ENCODE data around the gene NTN5. TPM values are rescaled to one million over a fixed set of nuclear protein-coding genes. Genes with fewer than 3 reads are reported as not detected.

Gene NTN5
- total and polyA plus RNA-seq, 9 of the 15 experiments (the other 6 are each of a cell fraction or from before 2014, with no cell fraction given), result not detected

DNA sequence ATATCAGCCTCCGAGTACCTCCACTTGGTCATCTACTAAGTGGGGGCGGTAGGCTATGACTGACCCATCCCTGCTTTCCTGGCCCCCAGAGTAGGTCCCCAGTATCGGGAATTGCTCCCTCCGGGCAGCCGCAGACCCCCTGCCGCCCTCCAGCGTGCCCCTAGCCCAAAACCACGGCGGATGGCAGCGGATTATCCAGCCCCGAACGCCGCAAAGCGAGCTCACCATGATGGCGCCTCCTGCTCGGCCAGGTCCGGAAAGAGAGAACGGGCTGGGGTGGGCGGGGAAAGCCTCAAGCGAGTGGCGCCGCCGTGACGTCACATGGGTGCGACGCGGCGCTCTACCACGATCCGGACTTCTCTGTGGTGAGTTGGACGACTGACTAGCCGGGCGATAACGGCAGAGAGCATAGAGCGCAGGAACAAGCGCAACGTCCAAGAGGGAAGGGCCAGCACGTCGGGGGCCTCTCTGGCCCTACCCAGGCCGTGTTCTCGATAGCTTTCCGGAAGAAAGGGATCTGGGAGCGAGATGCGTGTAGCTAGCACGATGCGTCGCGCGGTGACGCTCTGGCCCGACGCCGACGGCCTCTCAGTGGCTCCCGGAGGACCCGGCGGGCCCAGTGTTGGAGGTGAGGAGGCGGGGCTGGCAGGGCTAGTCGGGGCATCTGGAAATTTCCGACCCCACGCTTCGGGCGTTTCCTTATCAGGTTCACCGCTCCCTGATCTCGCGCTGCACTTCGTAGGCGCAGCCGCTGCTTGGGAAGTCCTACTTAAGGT is 53.7 kb downstream of the NTN5 start, which contains the start of the genes RPL18 and SPHK2 (continued):
- TF ChIP-seq FIP1L1 (IDR thresholded peaks at IDR 0.05; ENCODE audit: low read depth, low read length, poor library complexity, severe bottlenecking), result peak; percentile 80
- TF ChIP-seq CEBPB (tag; IDR thresholded peaks at IDR 0.05), result no peak
- peak; percentile 90 for TF ChIP-seq KDM5B (IDR thresholded peaks at IDR 0.05; ENCODE audit: insufficient replicate concordance, low read depth, low read length)
- TF ChIP-seq RBM14 (IDR thresholded peaks at IDR 0.05; ENCODE audit: borderline replicate concordance, insufficient read depth, low read depth, low read length), result no peak
- TF ChIP-seq CBX3 (IDR thresholded peaks at IDR 0.05; ENCODE audit: borderline replicate concordance in 1 of 2, low read length in 2 of 2), result peak in 1 of 2 experiments; percentile 91; a peak in 2 of 3 replicates
- TF ChIP-seq RBM39 (optimal IDR thresholded peaks at IDR 0.05; ENCODE audit: low read depth, low read length), result peak; percentile 93
- TF ChIP-seq FOXP1 (CRISPR knock-in tag; IDR thresholded peaks at IDR 0.05), result peak; percentile 49; the same call in 1 of the 2 replicates
- TF ChIP-seq, protein P1, sequence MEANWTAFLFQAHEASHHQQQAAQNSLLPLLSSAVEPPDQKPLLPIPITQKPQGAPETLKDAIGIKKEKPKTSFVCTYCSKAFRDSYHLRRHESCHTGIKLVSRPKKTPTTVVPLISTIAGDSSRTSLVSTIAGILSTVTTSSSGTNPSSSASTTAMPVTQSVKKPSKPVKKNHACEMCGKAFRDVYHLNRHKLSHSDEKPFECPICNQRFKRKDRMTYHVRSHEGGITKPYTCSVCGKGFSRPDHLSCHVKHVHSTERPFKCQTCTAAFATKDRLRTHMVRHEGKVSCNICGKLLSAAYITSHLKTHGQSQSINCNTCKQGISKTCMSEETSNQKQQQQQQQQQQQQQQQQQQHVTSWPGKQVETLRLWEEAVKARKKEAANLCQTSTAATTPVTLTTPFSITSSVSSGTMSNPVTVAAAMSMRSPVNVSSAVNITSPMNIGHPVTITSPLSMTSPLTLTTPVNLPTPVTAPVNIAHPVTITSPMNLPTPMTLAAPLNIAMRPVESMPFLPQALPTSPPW (CRISPR knock-in tag; IDR thresholded peaks at IDR 0.05), result peak; percentile 88
- no peak; the same call in 1 of the 2 replicates for TF ChIP-seq ZFPM2 (CRISPR knock-in tag; IDR thresholded peaks at IDR 0.05)
- peak; percentile 83 for TF ChIP-seq SMAD4 (CRISPR knock-in tag; conservative IDR thresholded peaks at IDR 0.05)
- peak; percentile 87; the same call in 1 of the 2 replicates for TF ChIP-seq KAT7 (CRISPR knock-in tag; IDR thresholded peaks at IDR 0.05; ENCODE audit: borderline replicate concordance)
- peak in 1 of 2 experiments; percentile 83; a peak in 2 of 4 replicates for TF ChIP-seq ARNT (IDR thresholded peaks at IDR 0.05)
- TF ChIP-seq, protein P2, sequence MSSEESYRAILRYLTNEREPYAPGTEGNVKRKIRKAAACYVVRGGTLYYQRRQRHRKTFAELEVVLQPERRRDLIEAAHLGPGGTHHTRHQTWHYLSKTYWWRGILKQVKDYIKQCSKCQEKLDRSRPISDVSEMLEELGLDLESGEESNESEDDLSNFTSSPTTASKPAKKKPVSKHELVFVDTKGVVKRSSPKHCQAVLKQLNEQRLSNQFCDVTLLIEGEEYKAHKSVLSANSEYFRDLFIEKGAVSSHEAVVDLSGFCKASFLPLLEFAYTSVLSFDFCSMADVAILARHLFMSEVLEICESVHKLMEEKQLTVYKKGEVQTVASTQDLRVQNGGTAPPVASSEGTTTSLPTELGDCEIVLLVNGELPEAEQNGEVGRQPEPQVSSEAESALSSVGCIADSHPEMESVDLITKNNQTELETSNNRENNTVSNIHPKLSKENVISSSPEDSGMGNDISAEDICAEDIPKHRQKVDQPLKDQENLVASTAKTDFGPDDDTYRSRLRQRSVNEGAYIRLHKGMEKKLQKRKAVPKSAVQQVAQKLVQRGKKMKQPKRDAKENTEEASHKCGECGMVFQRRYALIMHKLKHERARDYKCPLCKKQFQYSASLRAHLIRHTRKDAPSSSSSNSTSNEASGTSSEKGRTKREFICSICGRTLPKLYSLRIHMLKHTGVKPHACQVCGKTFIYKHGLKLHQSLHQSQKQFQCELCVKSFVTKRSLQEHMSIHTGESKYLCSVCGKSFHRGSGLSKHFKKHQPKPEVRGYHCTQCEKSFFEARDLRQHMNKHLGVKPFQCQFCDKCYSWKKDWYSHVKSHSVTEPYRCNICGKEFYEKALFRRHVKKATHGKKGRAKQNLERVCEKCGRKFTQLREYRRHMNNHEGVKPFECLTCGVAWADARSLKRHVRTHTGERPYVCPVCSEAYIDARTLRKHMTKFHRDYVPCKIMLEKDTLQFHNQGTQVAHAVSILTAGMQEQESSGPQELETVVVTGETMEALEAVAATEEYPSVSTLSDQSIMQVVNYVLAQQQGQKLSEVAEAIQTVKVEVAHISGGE (CRISPR knock-in tag; IDR thresholded peaks at IDR 0.05), result peak in 1 of 3 experiments; percentile 71; a peak in 2 of 6 replicates
- TF ChIP-seq, protein P3, sequence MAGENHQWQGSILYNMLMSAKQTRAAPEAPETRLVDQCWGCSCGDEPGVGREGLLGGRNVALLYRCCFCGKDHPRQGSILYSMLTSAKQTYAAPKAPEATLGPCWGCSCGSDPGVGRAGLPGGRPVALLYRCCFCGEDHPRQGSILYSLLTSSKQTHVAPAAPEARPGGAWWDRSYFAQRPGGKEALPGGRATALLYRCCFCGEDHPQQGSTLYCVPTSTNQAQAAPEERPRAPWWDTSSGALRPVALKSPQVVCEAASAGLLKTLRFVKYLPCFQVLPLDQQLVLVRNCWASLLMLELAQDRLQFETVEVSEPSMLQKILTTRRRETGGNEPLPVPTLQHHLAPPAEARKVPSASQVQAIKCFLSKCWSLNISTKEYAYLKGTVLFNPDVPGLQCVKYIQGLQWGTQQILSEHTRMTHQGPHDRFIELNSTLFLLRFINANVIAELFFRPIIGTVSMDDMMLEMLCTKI (IDR thresholded peaks at IDR 0.05; ENCODE audit: partially characterized antibody), result no peak
- TF ChIP-seq SIN3B (IDR thresholded peaks at IDR 0.05; ENCODE audit: low read depth), result peak; percentile 75
- peak; percentile 99 for TF ChIP-seq CREM (IDR thresholded peaks at IDR 0.05; ENCODE audit: low read depth)
- no peak for TF ChIP-seq HNRNPUL1 (IDR thresholded peaks at IDR 0.05; ENCODE audit: low read length)
- TF ChIP-seq ZFP36 (IDR thresholded peaks at IDR 0.05; ENCODE audit: low read depth, low read length, partially characterized antibody), result peak; percentile 14
- TF ChIP-seq ARID1B (IDR thresholded peaks at IDR 0.05), result peak; percentile 60; the same call in 1 of the 2 replicates
